Amniotic epithelial cell (primary cell): ENCODE data around the gene MAST2.
A peak's percentile ranks its signal among the peaks of the same experiment; 100 is the strongest.
"Not testable (repeated sequence)": the region's sequence is repeated elsewhere in the genome, so short reads cannot be mapped to it uniquely, and the experiment has no call there.

Experiments
- DNase-seq: peaks from one replicate; pipeline ENCODE4 v3.0.0-alpha.2; 2010; ENCODE audit warnings: low read depth

Gene MAST2

GRCh38 chr1:45938029-45938428, 134.6 kb downstream of the MAST2 start:
- no peak for DNase-seq

GRCh38 chr1:45942411-45942810, 139.0 kb downstream of the MAST2 start:
- DNase-seq: no peak

GRCh38 chr1:45943185-45943584, 139.8 kb downstream of the MAST2 start:
- DNase-seq: no peak

GRCh38 chr1:45945426-45945825, 142.0 kb downstream of the MAST2 start:
- peak; percentile 83 for DNase-seq

- not testable (repeated sequence) for DNase-seq
Observed at GRCh38 chr1:45949462-45949861, 146.1 kb downstream of the MAST2 start.

- peak; percentile 42 for DNase-seq
Observed at GRCh38 chr1:45952072-45952471, 148.7 kb downstream of the MAST2 start.

- peak; percentile 97 for DNase-seq
Observed at GRCh38 chr1:45953934-45954847, 150.8 kb downstream of the MAST2 start.

GRCh38 chr1:45957684-45958083, 154.3 kb downstream of the MAST2 start:
- peak; percentile 32 for DNase-seq

- no peak for DNase-seq
Observed at GRCh38 chr1:45958317-45958716, 154.9 kb downstream of the MAST2 start.

- DNase-seq: no peak
Observed at GRCh38 chr1:45960930-45961715, 157.7 kb downstream of the MAST2 start.

- not testable (repeated sequence) for DNase-seq
Observed at GRCh38 chr1:45961936-45962335, 158.5 kb downstream of the MAST2 start.

GRCh38 chr1:45968941-45969666, 165.7 kb downstream of the MAST2 start:
- peak; percentile 68 for DNase-seq

- peak; percentile 60 for DNase-seq
Observed at GRCh38 chr1:45969866-45970265, 166.5 kb downstream of the MAST2 start.

GRCh38 chr1:45971335-45971734, 167.9 kb downstream of the MAST2 start:
- DNase-seq: no peak

GRCh38 chr1:45971922-45972531, 168.6 kb downstream of the MAST2 start:
- DNase-seq: no peak

- DNase-seq: no peak
Observed at GRCh38 chr1:45972621-45973020, 169.2 kb downstream of the MAST2 start.

GRCh38 chr1:45973121-45973520, 169.7 kb downstream of the MAST2 start:
- DNase-seq: no peak

GRCh38 chr1:45974541-45975269, 171.3 kb downstream of the MAST2 start:
- no peak for DNase-seq

- no peak for DNase-seq
Observed at GRCh38 chr1:45976623-45977022, 173.2 kb downstream of the MAST2 start.

- DNase-seq: peak; percentile 39
Observed at GRCh38 chr1:45979074-45979777, 175.8 kb downstream of the MAST2 start.

GRCh38 chr1:45979778-45980176, 176.4 kb downstream of the MAST2 start:
- DNase-seq: no peak
